PC-3 (cell line): Measurements from ENCODE around the gene LIPG. TPM values are rescaled to one million over a fixed set of nuclear protein-coding genes. Genes with fewer than 3 reads are reported as not detected.

ENCODE experiments used
- ATAC-seq: fragments of 200-7000 bp; cut with Tn5 transposase; 2 replicates; pipeline ENCODE4 v1.9.1; 2020; ENCODE audit warnings: mild to moderate bottlenecking, moderate library complexity
- BruUV-seq: library from RNA; stranded (reverse); fragments of 400-500 nt; replicated peaks from 2 replicates; lab custom pipeline; 2021; lab: Mats Ljungman, UMichigan
- CTCF ChIA-PET: fragments of 300-600 bp; sonication (Branson Sonifier 250); formaldehyde crosslinking; loops from one replicate; lab custom pipeline; 2022; ENCODE audit warnings: antibody characterized with exemption; lab: Charles Lee
- POLR2A ChIA-PET: fragments of 300-600 bp; sonication (Branson Sonifier 250); formaldehyde crosslinking; loops from one replicate; lab custom pipeline; 2022; ENCODE audit warnings: antibody characterized with exemption; ENCODE audit not compliant: unreplicated experiment; lab: Charles Lee
- DNase-seq: peaks from one replicate; pipeline ENCODE4 v3.0.0-alpha.2; 2015
- H2AFZ ChIP-seq: fragments of 300-600 bp; sonication (generic); 2 replicates; pipeline ENCODE4 v1.6.0; 2016; ENCODE audit warnings: antibody characterized with exemption, low read length
- H3F3A ChIP-seq: fragments of 300-600 bp; sonication (generic); one replicate; pipeline ENCODE4 v1.6.0; 2017; ENCODE audit warnings: antibody characterized with exemption, low read length, control low read depth, mild to moderate bottlenecking; ENCODE audit not compliant: unreplicated experiment
- H3K27ac ChIP-seq: fragments of 300-600 bp; sonication (generic); 2 replicates; pipeline ENCODE4 v1.5.1; 2016; ENCODE audit warnings: mild to moderate bottlenecking, low read length
- H3K27me3 ChIP-seq: fragments of 300-600 bp; sonication (generic); 2 replicates; pipeline ENCODE4 v1.6.1; 2016; ENCODE audit warnings: low read length, mixed read lengths
- H3K36me3 ChIP-seq: fragments of 300-600 bp; sonication (generic); 2 replicates; pipeline ENCODE4 v1.6.1; 2016; ENCODE audit warnings: low read depth, mixed run types, low read length, mixed read lengths
- H3K4me1 ChIP-seq: fragments of 300-600 bp; sonication (generic); 2 replicates; pipeline ENCODE4 v1.5.1; 2016; ENCODE audit warnings: low read length; ENCODE audit not compliant: insufficient read depth
- H3K4me2 ChIP-seq: fragments of 300-600 bp; sonication (generic); 2 replicates; pipeline ENCODE4 v1.6.0; 2016; ENCODE audit warnings: low read length
- H3K4me3 ChIP-seq: fragments of 300-600 bp; sonication (generic); 2 replicates; pipeline ENCODE4 v1.5.1; 2016; ENCODE audit warnings: mild to moderate bottlenecking, low read length, mixed read lengths
- H3K79me2 ChIP-seq: fragments of 300-600 bp; sonication (generic); 2 replicates; pipeline ENCODE4 v1.6.1; 2017; ENCODE audit warnings: low read length, mixed read lengths
- H3K9ac ChIP-seq: fragments of 300-600 bp; sonication (generic); 2 replicates; pipeline ENCODE4 v1.6.0; 2016; ENCODE audit warnings: mild to moderate bottlenecking, low read length
- H3K9me2 ChIP-seq: fragments of 300-600 bp; sonication (generic); replicated peaks from 2 replicates; pipeline ENCODE4 v1.6.1; 2016; ENCODE audit warnings: mixed run types, low read length, mixed read lengths
- H3K9me3 ChIP-seq: fragments of 300-600 bp; sonication (generic); 2 replicates; pipeline ENCODE4 v1.6.1; 2016; ENCODE audit warnings: low read length, mixed read lengths
- H4K20me1 ChIP-seq: fragments of 300-600 bp; sonication (generic); 2 replicates; pipeline ENCODE4 v1.6.1; 2016; ENCODE audit warnings: low read length, mixed read lengths
- CTCF ChIP-seq: fragments of 300-600 bp; sonication (generic); conservative IDR thresholded peaks from 2 replicates; pipeline ENCODE4 v1.5.1; 2017; ENCODE audit warnings: antibody characterized with exemption, low read depth, mild to moderate bottlenecking, low read length
- EZH2 ChIP-seq: fragments of 300-600 bp; sonication (generic); IDR thresholded peaks from one replicate; pipeline ENCODE4 v1.6.1; 2017; ENCODE audit warnings: antibody characterized with exemption, mild to moderate bottlenecking, low read length; ENCODE audit not compliant: unreplicated experiment
- EZH2phosphoT487 ChIP-seq: fragments of 300-600 bp; sonication (generic); IDR thresholded peaks from 2 replicates; pipeline ENCODE4 v1.6.1; 2018; ENCODE audit warnings: mild to moderate bottlenecking, antibody characterized with exemption, low read length, borderline replicate concordance
- intact Hi-C: fragments of 100-400 bp; cut with micrococcal nuclease; formaldehyde crosslinking; loops from 2 replicates; pipeline ENCODE4 v1.9.0; 2023
- total RNA-seq: library from RNA; depleted of rRNA; stranded (reverse); fragments of >200 nt; gene quantifications from 2 replicates; pipeline ENCODE4 v1.2.3, GENCODE V29; 2014

Gene LIPG
- total RNA-seq, 1 experiment from 2014 or later = 14.8 TPM

- BruUV-seq = no TSS peak
- intact Hi-C loops = no loop called here
- no peak overlapping the region for H3K27ac ChIP-seq
- DNase-seq (no peak), ATAC-seq (no peak)
- H3K4me1 ChIP-seq = no peaks in the 10 kb centered on the region
- no peak overlapping the region for H2AFZ ChIP-seq
- H3F3A ChIP-seq = no peaks in the 10 kb centered on the region
- POLR2A ChIA-PET = interaction anchor here (0.5 kb wide), 1 partner anchor 34 kb away, joined by 3 read pairs; no protein-coding TSS in a partner anchor
- H3K9me3 ChIP-seq = no peaks in the 10 kb centered on the region
- H3K9me2 ChIP-seq = no peaks in the 10 kb centered on the region
- TF ChIP-seq EZH2 (no peak), CTCF (no peak), EZH2phosphoT487 (no peak)
- no peak overlapping the region for H3K4me3 ChIP-seq
- no peaks in the 10 kb centered on the region for H3K27me3 ChIP-seq
- no peak overlapping the region for H3K9ac ChIP-seq
- no peaks in the 10 kb centered on the region for H3K79me2 ChIP-seq
- no peak overlapping the region for H3K4me2 ChIP-seq
- CTCF ChIA-PET = interaction anchor here (0.7 kb wide), 1 partner anchor 1073 kb away, joined by 4 read pairs; no protein-coding TSS in a partner anchor
- no peaks in the 10 kb centered on the region for H3K36me3 ChIP-seq
- H4K20me1 ChIP-seq = no peaks in the 10 kb centered on the region
Measured at GRCh38 chr18:49588171-49588570, 26.3 kb downstream of the LIPG start.

GRCh38 chr18:49588971-49589370 lies 27.1 kb downstream of the LIPG start:
- H3K4me1 ChIP-seq = no peaks in the 10 kb centered on the region

More at GRCh38 chr18:49588971-49589370, 27.1 kb downstream of the LIPG start:
- no TSS peak for BruUV-seq
- Histone ChIP-seq H3K4me3 (no peak overlapping the region), H3K9me2 (no peaks in the 10 kb centered on the region), H4K20me1 (no peaks in the 10 kb centered on the region), H3K9ac (no peak overlapping the region), H3K79me2 (no peaks in the 10 kb centered on the region), H2AFZ (no peak overlapping the region), H3F3A (no peaks in the 10 kb centered on the region), H3K9me3 (no peaks in the 10 kb centered on the region), H3K36me3 (no peaks in the 10 kb centered on the region), H3K27ac (no peak overlapping the region), H3K27me3 (no peaks in the 10 kb centered on the region), H3K4me2 (no peak overlapping the region)
- ChIA-PET CTCF (no interaction called here), POLR2A (no interaction called here)
- intact Hi-C loops = no loop called here
- ATAC-seq (no peak), DNase-seq (no peak)
- TF ChIP-seq CTCF (no peak), EZH2 (no peak), EZH2phosphoT487 (no peak)
